8988T (cell line): ENCODE measurements around the gene FCRLA.

Experiments used
- DNase-seq: peaks from one replicate; pipeline ENCODE4 v3.0.0; 2011

FCRLA gene

GRCh38 chr1:161733526-161733925, 26.5 kb downstream of the FCRLA start:
- DNase-seq, result no peak

GRCh38 chr1:161735837-161736236, 28.8 kb downstream of the FCRLA start:
- DNase-seq, result no peak

GRCh38 chr1:161736335-161736969, 29.4 kb downstream of the FCRLA start:
- DNase-seq, result no peak

- no peak for DNase-seq
Observed at GRCh38 chr1:161737625-161738024, 30.6 kb downstream of the FCRLA start.

GRCh38 chr1:161738627-161739287, 31.7 kb downstream of the FCRLA start:
- no peak for DNase-seq

GRCh38 chr1:161739865-161740566, 33.0 kb downstream of the FCRLA start:
- no peak for DNase-seq

- no peak for DNase-seq
Observed at GRCh38 chr1:161740921-161741320, 33.9 kb downstream of the FCRLA start.

GRCh38 chr1:161743231-161743630, 36.2 kb downstream of the FCRLA start:
- DNase-seq, result no peak

GRCh38 chr1:161747801-161748200, 40.8 kb downstream of the FCRLA start:
- DNase-seq, result no peak

GRCh38 chr1:161749509-161750407, 42.7 kb downstream of the FCRLA start, which contains the start of gene DUSP12:
Gene DUSP12 (plus strand): TSS chr1:161749786. CDS start chr1:161749802, 16 bp downstream.
- DNase-seq, result peak; percentile 63

GRCh38 chr1:161763522-161764098, 56.6 kb downstream of the FCRLA start:
- DNase-seq, result no peak
